ENCODE results near the gene PIGN.

PIGN gene

DNA sequence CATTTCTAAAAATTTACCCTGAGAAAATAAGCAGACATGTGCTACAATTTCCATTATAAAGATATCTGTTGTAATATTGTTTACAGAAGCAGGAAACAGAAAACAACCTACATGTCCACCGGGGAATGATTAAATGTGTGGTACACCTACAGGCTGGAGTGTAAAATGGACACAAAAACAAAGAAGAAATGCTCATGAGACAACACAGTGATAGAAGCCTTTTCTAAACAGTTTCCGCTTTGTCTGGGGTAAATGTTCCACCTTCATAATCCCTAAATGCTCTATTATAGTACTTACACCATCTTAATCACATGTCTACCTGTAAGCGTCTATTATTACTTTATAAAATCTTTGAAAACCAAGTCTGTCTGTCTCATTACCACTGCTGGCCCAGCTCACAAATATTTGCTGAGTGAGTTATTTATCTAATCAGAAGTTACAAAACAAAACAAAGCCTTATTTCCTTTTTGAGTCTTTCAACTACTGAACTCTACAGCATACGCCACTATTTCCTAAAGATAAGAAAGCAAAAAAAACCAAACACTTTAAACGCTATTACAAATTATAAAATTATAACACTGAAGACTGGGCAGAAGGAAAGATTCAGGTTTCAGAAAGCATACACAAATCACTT is 95.3 kb downstream of the PIGN start:
- TF ChIP-seq, protein P1, sequence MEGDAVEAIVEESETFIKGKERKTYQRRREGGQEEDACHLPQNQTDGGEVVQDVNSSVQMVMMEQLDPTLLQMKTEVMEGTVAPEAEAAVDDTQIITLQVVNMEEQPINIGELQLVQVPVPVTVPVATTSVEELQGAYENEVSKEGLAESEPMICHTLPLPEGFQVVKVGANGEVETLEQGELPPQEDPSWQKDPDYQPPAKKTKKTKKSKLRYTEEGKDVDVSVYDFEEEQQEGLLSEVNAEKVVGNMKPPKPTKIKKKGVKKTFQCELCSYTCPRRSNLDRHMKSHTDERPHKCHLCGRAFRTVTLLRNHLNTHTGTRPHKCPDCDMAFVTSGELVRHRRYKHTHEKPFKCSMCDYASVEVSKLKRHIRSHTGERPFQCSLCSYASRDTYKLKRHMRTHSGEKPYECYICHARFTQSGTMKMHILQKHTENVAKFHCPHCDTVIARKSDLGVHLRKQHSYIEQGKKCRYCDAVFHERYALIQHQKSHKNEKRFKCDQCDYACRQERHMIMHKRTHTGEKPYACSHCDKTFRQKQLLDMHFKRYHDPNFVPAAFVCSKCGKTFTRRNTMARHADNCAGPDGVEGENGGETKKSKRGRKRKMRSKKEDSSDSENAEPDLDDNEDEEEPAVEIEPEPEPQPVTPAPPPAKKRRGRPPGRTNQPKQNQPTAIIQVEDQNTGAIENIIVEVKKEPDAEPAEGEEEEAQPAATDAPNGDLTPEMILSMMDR (IDR thresholded peaks at IDR 0.05; ENCODE audit: extremely low read depth, insufficient read depth, missing control alignments): no peak
- in situ Hi-C loops (cut with MboI; ENCODE audit: low pct_unique_long_range_greater_than_20kb, low sequenced_read_pairs, unreplicated experiment): no loop called here
- no peak for DNase-seq (ENCODE audit: low spot score)

DNA sequence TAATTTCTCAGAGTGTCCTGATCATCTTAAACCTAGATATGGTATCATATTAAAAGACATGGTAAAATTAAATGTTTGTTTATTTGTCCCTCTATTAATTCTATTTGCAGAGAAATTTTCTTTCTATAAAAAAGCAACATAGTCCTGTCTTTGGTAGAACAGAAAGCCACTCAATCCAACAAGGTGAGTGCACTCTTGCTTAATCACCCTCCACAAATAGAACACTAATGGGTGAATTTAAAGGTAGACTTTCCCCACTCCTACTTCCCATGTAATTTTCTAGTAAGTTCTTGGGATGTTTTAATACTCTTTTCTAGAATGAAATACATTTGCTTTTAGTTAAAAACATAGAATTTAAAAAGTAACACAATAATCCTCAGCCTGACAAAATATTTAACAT is 97.7 kb downstream of the PIGN start:
- no peak for DNase-seq (ENCODE audit: low spot score)
- TF ChIP-seq, protein P1 (IDR thresholded peaks at IDR 0.05; ENCODE audit: extremely low read depth, insufficient read depth, missing control alignments): no peak
- in situ Hi-C loops (cut with MboI; ENCODE audit: low pct_unique_long_range_greater_than_20kb, low sequenced_read_pairs, unreplicated experiment): no loop called here

DNA sequence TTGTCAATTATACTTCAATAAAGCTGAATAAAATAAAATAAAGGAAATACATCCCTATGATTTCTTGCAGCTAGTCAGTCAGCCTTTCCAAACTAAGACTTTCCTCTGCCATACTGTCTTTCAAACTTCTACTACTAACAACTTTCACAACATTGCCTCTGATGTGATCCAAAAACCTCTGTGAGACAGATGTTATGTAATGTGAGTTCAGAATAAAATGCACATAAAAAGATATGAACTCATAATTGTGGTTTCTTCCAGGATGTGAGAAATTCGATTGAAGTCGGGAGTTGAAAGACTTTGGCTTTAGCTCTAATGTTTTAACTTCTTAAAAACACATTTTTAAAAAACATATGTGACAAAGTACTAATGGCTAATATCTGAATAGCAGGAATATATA is 98.7 kb downstream of the PIGN start:
- TF ChIP-seq, protein P1 (IDR thresholded peaks at IDR 0.05; ENCODE audit: extremely low read depth, insufficient read depth, missing control alignments): no peak
- DNase-seq (ENCODE audit: low spot score): no peak
- in situ Hi-C loops (cut with MboI; ENCODE audit: low pct_unique_long_range_greater_than_20kb, low sequenced_read_pairs, unreplicated experiment): no loop called here

DNA sequence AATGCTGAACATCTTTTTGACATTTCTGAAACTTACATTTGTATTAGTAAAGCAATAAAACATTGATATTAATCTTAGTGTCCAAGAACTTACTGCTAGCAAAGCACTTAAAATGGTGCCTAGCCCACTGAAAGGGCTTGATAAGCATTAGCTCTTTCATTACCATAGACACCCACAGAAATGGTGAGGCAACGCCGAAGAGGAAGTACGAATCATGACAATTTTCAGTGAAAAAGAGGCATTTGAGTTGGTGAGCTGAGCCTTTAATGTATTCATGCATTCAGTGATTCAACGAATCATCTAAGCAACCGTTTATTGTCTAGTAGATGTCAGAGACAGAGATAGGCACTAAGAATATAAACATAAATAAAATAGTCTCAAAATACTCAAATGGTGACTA is 101.1 kb downstream of the PIGN start:
- in situ Hi-C loops (cut with MboI; ENCODE audit: low pct_unique_long_range_greater_than_20kb, low sequenced_read_pairs, unreplicated experiment): no loop called here
- DNase-seq (ENCODE audit: low spot score): no peak
- TF ChIP-seq, protein P1 (IDR thresholded peaks at IDR 0.05; ENCODE audit: extremely low read depth, insufficient read depth, missing control alignments): no peak

DNA sequence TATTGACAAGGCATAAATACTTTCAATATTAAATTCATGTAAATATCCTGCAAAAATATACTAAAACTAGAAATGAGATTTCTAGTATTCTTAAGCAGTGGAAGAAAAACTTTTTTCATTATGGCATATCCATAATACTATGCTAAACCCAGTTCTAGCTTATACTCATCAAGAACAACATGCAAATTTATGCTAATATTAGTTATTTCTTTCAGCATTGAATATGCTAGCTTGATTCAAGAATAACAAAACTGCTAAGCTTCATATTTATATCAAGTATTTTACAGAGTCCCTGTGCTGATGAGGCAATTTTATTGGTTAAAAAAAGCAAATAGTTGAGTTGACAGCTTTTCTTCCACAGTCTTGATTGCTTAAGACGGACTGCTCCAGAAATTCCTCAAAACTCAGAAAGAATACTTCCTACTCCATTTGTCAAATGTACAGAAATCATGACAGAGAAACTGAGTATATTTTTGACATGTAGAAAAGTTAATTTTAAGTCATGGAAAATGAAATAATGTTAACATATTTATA is 105.0 kb downstream of the PIGN start:
- no peak for DNase-seq (ENCODE audit: low spot score)
- TF ChIP-seq, protein P1 (IDR thresholded peaks at IDR 0.05; ENCODE audit: extremely low read depth, insufficient read depth, missing control alignments): no peak
- in situ Hi-C loops (cut with MboI; ENCODE audit: low pct_unique_long_range_greater_than_20kb, low sequenced_read_pairs, unreplicated experiment): no loop called here

DNA sequence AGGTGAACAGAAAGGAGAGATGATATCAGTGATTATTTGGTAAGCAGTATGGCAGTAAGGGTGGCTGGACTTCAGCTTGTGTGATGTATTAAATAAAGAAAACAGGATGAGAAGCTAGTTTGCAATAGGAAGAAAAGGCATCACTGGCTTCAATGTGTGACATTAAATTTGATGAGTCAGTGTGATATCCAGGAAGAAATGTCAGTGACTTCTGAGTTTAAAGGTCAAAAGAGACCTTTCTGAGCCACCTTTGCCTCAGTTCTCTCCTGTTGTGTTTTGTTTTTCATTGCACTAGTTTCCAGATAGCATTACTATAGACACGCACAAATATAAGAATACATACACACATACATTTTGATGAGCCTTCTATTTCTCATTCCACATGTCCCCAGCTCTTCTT is 105.6 kb downstream of the PIGN start:
- TF ChIP-seq, protein P1 (IDR thresholded peaks at IDR 0.05; ENCODE audit: extremely low read depth, insufficient read depth, missing control alignments): no peak
- no peak for DNase-seq (ENCODE audit: low spot score)
- in situ Hi-C loops (cut with MboI; ENCODE audit: low pct_unique_long_range_greater_than_20kb, low sequenced_read_pairs, unreplicated experiment): no loop called here

Data from GM13977 (cell line).